ENCODE measurements around the gene AGPAT3.
"Not testable (repeated sequence)": the region's sequence is repeated elsewhere in the genome, so short reads cannot be mapped to it uniquely, and the experiment has no call there.

AGPAT3 gene

GRCh38 chr21:43884861-43885417, 19.9 kb downstream of the AGPAT3 start:
- DNase-seq: no peak

GRCh38 chr21:43885721-43886120, 20.7 kb downstream of the AGPAT3 start:
- no peak for DNase-seq

DNA sequence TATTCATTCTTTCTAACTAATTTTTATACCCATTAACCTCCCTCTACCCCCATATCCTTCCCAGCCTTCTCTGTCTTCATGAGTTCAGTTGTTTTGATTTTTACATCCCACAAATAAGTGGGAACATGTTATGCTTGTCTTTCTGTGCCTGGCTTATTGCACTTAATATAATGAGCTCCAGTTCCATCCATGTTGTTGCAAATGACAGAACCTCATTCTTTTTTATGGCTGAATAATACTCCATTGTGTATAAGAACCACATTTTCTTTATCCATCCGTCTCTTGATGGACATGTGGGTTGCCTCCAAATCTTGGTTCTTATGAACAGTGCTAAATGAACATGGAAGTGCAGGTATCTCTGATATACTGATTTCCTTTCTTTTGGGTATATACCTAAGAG, 21.5 kb downstream of the AGPAT3 start:
- DNase-seq: no peak

GRCh38 chr21:43889069-43889468, 24.0 kb downstream of the AGPAT3 start:
- DNase-seq: no peak

DNA sequence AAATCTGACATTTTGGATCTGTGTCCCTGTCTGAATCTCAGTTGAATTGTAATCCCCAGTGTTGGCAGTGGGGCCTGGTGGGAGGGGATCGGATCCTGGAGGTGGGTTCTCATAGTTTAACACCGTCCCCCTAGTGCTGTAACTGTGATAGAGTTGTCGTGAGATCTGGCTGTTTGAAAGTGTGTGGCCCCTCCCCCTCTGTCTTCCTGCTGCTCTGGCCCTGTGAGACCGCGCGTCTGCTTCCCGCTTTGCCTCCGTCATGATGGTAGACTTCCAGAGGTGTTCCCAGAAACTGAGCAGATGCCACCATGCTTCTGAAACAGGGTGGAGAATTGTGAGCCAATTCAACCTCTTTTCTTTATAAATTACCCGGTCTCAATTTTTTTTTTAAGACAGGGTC, 25.0 kb downstream of the AGPAT3 start:
- no peak for DNase-seq

DNA sequence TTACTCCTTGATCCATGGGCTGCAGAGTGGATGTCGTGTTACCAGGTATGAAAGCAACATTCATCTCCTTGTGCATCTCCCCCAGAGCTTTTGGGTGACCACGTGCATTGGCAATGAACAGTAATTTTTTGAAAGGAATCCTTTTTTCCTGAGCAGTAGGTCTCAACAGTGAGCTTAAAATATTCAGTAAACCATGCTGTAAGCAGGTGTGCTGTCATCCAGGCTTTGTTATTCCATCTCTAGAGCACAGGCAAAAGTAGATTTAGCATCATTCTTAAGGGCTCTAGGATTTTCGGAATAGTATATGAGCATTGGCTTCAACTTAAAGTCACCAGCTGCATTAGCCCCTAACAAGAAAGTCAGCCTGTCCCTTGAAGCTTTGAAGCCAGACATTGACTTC, 27.3 kb downstream of the AGPAT3 start:
- DNase-seq: no peak

- no peak for DNase-seq
These were observed 28.0 kb downstream of the AGPAT3 start for GRCh38 chr21:43892984-43893535.

- no peak for DNase-seq
These were observed 28.6 kb downstream of the AGPAT3 start for GRCh38 chr21:43893536-43894205.

DNA sequence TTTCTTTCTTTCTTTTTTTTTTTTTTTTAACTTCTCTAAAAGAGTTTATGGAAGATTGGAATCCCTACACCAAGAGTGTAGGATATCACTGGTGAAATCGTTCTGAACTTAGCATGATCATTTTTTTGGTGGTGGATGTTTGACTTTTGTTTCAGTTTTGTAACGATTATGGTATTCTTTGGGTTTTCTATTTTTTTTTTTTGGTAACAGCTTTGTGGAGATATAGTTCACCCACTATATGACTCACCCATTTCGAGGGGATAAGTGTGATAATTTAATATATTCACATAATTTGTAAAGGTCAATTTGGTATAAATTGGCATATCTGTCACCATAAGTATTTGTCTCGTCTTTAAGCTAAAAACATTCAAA, 29.2 kb downstream of the AGPAT3 start:
- no peak for DNase-seq

DNA sequence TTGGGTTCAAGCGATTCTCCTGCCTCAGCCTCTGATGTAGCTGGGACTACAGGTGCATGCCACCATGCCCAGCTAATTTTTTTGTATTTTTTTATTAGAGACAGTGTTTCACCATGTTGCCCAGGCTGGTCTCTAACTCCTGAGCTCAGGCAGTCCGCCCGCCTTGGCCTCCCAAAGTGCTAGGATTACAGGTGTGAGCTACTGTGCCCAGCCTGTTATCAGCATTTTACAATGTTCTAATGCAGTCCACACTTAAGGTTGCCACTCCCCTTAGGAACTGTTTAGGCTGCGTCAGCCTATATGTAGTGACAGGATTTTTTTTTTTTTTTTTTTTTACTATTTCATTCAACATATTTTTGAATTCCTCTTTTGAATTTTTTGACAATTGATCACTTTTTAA, 30.2 kb downstream of the AGPAT3 start:
- DNase-seq: no peak

- not testable (repeated sequence) for DNase-seq
These were observed 31.8 kb downstream of the AGPAT3 start for GRCh38 chr21:43896696-43897299.

GRCh38 chr21:43899307-43900077, 34.5 kb downstream of the AGPAT3 start:
- DNase-seq: no peak

DNA sequence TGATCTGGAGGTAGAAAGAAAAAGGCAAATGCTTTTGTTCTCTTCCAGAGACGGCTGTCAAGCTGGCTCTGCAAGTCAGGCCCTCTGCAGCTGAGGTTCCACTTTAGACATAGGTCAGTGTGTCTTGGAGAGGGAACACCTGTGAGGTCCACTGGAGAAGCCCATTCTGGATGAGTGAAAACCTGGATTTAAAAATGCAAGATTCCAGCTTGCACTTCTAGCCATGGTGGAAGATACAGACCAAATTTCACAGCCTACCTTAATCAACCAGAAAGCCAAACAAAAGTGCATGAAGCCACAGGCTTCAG, 35.0 kb downstream of the AGPAT3 start:
- no peak for DNase-seq

DNA sequence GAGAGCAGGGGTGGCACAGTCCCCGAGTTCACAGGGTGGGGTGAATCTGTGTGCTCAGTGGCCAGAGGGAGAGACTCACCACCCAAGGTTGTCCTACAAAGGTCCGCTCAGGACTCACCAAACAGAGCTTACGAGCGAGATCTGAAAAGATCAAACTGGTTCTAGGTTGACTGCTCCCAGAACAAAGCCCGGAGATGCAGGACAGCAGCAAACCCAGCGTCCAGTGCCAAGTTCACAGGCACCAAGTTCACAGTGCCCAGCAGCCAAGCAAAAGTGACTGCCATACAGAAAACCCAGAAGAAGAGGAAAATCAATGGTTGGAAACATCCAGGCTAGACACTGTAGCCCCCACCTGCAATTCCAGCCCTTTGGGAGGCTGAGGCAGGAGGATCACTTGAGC, 35.7 kb downstream of the AGPAT3 start:
- no peak for DNase-seq

DNA sequence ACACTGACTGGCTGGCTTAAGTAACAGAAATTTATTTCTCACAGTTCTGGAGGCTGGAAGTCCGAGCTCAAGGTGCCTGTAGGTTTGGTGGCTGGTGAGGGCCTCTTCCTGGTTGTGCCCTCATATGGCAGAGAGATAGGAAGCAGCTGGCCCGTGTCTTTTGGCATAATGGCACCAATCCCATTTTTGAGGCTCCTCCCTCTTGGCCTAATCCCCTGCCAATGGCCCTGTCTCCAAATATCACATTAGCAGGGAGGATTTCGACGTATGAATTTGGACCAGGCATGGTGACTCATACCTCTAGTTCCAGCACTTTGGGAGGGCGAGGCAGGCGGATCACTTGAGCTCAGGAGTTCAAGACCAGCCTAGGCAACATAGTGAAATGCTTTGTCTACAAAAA, 37.4 kb downstream of the AGPAT3 start:
- DNase-seq: no peak

DNA sequence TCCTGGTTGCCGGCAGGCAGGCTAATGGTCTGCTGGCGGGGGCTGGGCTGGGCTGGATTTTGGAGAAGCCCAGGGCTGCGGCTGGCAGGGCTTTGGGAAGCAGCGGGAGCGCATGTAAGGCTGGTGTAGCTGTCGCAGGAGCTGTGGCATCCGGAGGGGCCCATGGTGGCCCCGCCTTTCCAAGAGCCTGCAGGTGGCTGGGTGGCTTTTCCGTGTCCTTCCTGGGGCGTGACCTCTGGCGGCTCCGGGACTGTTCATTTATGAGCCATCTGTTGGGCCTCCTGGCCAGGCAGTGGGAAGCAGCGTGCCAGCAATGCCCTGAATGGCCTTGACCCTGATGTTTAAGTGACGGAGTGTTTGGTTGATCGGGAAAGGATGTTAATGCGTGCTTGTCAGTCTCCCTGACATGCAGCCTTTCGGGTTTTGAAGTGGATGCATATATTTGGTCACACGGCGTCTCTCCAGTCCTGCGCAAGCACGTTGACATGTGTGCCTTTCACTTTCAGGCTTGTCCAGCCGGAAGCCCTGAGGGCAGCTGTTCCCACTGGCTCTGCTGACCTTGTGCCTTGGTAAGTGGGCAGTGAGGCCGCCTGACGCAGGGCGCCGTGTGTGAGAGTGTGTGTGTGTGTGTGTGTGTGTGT, 38.5 kb downstream of the AGPAT3 start:
- DNase-seq: no peak

DNA sequence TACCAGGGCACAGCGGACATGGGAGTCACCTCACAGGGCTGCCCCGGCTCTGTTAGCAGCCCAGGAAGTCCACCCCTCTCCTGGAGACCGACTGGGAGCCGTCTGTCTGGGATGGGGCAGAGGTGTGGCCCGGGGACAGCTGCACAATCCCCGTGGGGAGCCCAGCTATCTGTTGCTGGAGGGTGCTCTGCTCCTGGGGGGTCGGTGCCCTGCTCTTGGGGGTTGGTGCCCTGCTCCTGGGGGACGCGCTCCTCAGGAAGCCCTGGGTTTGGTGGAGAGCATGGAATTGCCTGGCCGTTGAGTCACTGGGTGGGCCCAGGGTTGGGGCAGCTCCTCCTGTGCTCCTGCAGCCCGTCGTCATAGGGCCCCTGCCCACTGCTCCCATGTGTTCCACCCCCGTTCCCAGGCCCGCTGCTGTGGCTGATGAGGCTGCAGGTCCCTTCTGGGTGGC, 39.3 kb downstream of the AGPAT3 start:
- no peak for DNase-seq

GRCh38 chr21:43905726-43906455, 40.9 kb downstream of the AGPAT3 start:
- DNase-seq: no peak

DNA sequence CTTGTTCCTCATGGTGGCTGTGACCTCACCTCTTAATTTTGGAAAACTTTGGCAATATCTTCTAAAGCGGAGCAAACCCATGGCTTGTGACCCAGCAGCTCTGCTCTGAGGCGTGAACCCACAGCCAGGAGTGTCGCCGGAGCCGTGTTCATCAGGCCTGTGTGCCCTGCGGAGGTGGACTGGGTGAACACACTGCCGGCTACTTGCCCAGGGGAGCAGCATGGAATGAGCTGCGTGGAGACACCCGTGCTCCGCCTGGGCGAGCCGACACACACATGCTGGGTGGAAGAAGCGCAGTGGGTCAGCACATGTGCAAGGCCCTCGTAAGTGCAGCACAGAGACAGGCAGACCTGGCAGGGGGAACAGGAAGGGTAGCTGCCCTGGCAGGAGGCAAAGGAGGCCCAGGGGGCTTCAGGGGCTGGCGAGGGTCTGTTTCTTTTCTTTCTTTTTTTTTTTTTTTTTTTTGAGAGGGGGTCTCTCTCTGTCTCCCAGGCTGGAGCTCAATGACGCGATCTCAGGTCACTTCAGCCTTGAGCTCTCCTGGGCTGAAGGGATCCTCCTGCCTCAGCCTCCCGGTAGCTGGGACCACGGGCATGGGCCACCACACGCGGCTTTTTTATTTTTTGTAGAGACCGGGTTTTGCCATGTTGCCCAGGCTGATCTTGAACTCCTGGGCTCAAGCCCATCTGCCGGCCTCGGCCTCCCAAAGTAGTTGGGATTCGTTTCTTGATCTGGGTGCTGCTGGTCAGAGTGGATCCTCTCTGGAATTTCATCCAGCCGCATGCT, 41.8 kb downstream of the AGPAT3 start:
- no peak for DNase-seq

DNA sequence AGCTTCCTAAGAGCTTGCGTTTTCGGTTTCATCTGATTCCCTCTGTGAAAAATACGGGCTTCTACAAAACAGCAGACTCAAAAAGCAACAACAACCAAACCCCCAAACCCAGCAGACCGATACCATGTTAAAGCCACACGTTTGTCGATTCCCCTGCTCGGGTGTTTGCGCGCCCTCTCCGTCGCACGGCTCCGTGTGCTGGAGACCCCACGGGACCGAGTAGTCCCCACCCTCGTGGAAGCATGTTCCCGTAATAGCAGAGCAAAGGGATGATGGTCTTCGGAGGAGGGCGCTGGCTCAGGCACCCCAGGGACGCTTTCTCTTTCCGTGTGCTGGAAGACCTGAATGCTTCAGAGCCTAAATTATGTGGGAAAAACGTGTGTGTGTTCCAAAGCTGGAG, 42.7 kb downstream of the AGPAT3 start:
- DNase-seq: no peak

- no peak for DNase-seq
These were observed 43.1 kb downstream of the AGPAT3 start for GRCh38 chr21:43908167-43908566.

Measured in cortex of kidney (tissue), 1 donor.